Ovary (tissue), 9 donors: ENCODE results near the gene WWTR1. TPM values are rescaled to one million over a fixed set of nuclear protein-coding genes. Genes with fewer than 3 reads are reported as not detected.

Source experiments
- DNase-seq, 5 donors: peaks; one replicate each; pipeline ENCODE4 v3.0.0-alpha.2; 2019 to 2020
- H3K27ac ChIP-seq, 2 donors: fragments of 200-600 bp; one replicate each; pipeline versions ENCODE4 v1.5.1 to v1.8.0; 2019 to 2022
- H3K27me3 ChIP-seq: fragments of 200-600 bp; one replicate; pipeline ENCODE4 v1.8.0; 2022
- H3K36me3 ChIP-seq: fragments of 200-600 bp; sonication (generic); one replicate; pipeline ENCODE4 v1.5.1; 2019
- H3K4me1 ChIP-seq: one replicate; pipeline ENCODE4 v1.8.1; 2013; ENCODE audit warnings: mild to moderate bottlenecking, moderate library complexity; ENCODE audit not compliant: insufficient read depth
- H3K4me3 ChIP-seq: fragments of 200-600 bp; sonication (generic); one replicate; pipeline ENCODE4 v1.5.1; 2017
- H3K9me3 ChIP-seq, 2 donors: fragments of 200-600 bp in 1 of 2; sonication (generic) in 1 of 2; one replicate each; pipeline versions ENCODE4 v1.5.1 to v1.8.1; 2013 to 2019; ENCODE audit warnings: mild to moderate bottlenecking in 1 of 2, moderate library complexity in 1 of 2
- CTCF ChIP-seq, 3 donors: fragments of 450-650 bp in 2 of 3; fragments of 200-600 bp in 1 of 3; IDR thresholded peaks; one replicate each; pipeline versions ENCODE4 v1.5.1 to v1.8.0; 2016 to 2022; ENCODE audit warnings: antibody characterized with exemption in 3 of 3, mild to moderate bottlenecking in 1 of 3
- EP300 ChIP-seq: sonication (generic); formaldehyde crosslinking; IDR thresholded peaks from one replicate; pipeline ENCODE4 v1.6.1; 2017; ENCODE audit warnings: antibody characterized with exemption
- POLR2A ChIP-seq: fragments of 450-650 bp; IDR thresholded peaks from one replicate; pipeline ENCODE4 v1.6.1; 2017; ENCODE audit warnings: antibody characterized with exemption, mild to moderate bottlenecking, moderate library complexity
- WGBS, 3 donors: extraction: QIAGEN DNeasy Blood & Tissue Kit in 1 of 3; methylation state at CpG; one replicate each; pipeline versions ENCODE4 v1.1.5 to v1.1.7; 2013 to 2017; 5-methylcytosine and 5-hydroxymethylcytosine counted together
- intact Hi-C, 4 donors: fragments of 100-400 bp; cut with DNase I; formaldehyde crosslinking; loops; one replicate each; pipeline versions ENCODE4 v1.11.0 to v1.15.1; 2022 to 2023
- polyA plus RNA-seq, 2 donors: library from polyadenylated mRNA; stranded (reverse); fragments of 200-250 nt in 1 of 2; fragments of 350-450 nt in 1 of 2; fragmentation: Illumina TruSeq in 1 of 2; extraction: RNeasy Lipid Tissue Mini Kit (QIAGEN cat#74804) in 1 of 2; gene quantifications; one replicate each; pipeline ENCODE4 v1.2.3, GENCODE V29; 2013 to 2014
- total RNA-seq, 7 donors: library from RNA; depleted of rRNA in 2 of 7; stranded (reverse); fragments of >200 nt in 2 of 7; fragmentation: NEBNext Ultra II Directional in 3 of 7; extraction: Animal tissue kit (Norgen Biotek cat#: 25700) in 3 of 7; gene quantifications; one replicate each; pipeline versions ENCODE4 v1.1.0 to v1.2.4, GENCODE V29; 2016 to 2023
- donor health status: DM: no; HTN: no; CAD: no; lungs with moderate emphysema.
- donor health status: DM: no; HTN: no; CAD: no.
- donor health status: Bipolar disorder and iron deficiency.
- donor health status: DM: yes; HTN: yes; CAD: no.
- donor health status: DM: no; HTN: no; CAD: no.
- donor health status: DM: yes; HTN: yes; CAD: no.

WWTR1 gene
- total and polyA plus RNA-seq, 9 donors = 65.4 to 160 (median 96.4) TPM

- H3K9me3 ChIP-seq = no peaks in the 10 kb centered on the region
- no peak overlapping the region for H3K4me3 ChIP-seq
- H3K36me3 ChIP-seq = no peaks in the 10 kb centered on the region
- WGBS, 3 donors = 21 to 32% (median 25%) methylated on average over 6 of the region's 6 CpGs
- peaks cover 12% of the 10 kb centered on the region for H3K4me1 ChIP-seq
- intact Hi-C loops = no loop called here
- H3K27me3 ChIP-seq = no peaks in the 10 kb centered on the region
- DNase-seq = no peak
- no peak overlapping the region for H3K27ac ChIP-seq
- TF ChIP-seq CTCF (IDR thresholded peaks at IDR 0.05) (no peak), POLR2A (no peak), EP300 (no peak)
Observed at GRCh38 chr3:149610351-149611105, 47.3 kb downstream of the WWTR1 start.

DNA sequence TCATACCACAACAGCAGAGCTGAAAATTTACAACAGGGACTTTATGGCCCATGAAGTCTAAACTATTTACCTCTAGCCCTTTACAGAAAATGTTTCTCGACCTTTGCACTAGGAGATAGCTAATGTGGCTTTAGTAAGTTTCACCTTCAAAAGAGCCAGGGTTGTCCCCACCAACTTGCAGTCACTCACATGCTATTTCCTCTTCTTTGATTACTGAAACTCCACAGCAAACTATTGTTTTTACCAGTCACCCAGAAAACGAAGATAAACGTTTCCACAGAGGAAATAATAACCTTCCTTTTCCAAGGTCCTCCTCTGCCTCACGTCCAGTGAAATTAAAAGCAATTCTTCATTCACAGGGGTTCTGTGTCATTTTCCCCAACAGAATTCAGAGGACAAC is 48.2 kb downstream of the WWTR1 start:
- no peak overlapping the region for H3K27ac ChIP-seq
- no peak for TF ChIP-seq CTCF (IDR thresholded peaks at IDR 0.05)
- TF ChIP-seq EP300 = no peak
- TF ChIP-seq POLR2A = no peak
- H3K27me3 ChIP-seq = no peaks in the 10 kb centered on the region
- 8 to 20% (median 13%) methylated on average over 4 of the region's 4 CpGs for WGBS, 3 donors
- DNase-seq = no peak
- peaks cover 18% of the 10 kb centered on the region for H3K4me1 ChIP-seq
- intact Hi-C loops = loop anchor here in 1 of 4 donors (10.0 kb wide), 1 partner anchor 45 kb away; the partner anchor contains the start of gene WWTR1
- H3K4me3 ChIP-seq = no peak overlapping the region
- H3K36me3 ChIP-seq = no peaks in the 10 kb centered on the region
- no peaks in the 10 kb centered on the region for H3K9me3 ChIP-seq

DNA sequence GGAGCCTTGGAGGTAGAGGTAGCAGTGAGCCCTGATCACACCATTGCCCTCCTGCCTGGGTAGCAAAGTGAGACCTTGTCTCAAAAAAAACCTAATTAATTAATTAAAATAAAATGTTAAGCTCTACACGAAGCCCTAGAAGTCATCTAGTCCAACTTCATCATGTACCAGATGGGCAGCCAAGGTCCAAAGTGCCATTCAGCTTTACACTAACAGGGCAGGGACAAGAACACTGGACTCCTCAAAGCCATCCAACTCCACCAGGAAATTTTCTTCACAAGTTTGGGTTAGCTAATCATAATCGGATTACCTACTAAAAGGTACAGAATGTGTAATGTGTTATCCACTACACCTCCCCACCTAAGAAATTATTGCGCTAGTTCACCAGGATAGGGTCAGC is 48.8 kb downstream of the WWTR1 start:
- Histone ChIP-seq H3K4me3 (no peak overlapping the region), H3K27ac (no peak overlapping the region), H3K36me3 (no peaks in the 10 kb centered on the region), H3K4me1 (peaks cover 24% of the 10 kb centered on the region), H3K27me3 (no peaks in the 10 kb centered on the region), H3K9me3 (no peaks in the 10 kb centered on the region)
- no peak for TF ChIP-seq POLR2A
- TF ChIP-seq CTCF (IDR thresholded peaks at IDR 0.05) = no peak
- TF ChIP-seq EP300 = no peak
- intact Hi-C loops = loop anchor here in 1 of 4 donors (10.0 kb wide), 1 partner anchor 46 kb away; the partner anchor contains the start of gene WWTR1
- no peak for DNase-seq
- 80 to 88% (median 82%) methylated on average over 3 of the region's 3 CpGs for WGBS, 3 donors

DNA sequence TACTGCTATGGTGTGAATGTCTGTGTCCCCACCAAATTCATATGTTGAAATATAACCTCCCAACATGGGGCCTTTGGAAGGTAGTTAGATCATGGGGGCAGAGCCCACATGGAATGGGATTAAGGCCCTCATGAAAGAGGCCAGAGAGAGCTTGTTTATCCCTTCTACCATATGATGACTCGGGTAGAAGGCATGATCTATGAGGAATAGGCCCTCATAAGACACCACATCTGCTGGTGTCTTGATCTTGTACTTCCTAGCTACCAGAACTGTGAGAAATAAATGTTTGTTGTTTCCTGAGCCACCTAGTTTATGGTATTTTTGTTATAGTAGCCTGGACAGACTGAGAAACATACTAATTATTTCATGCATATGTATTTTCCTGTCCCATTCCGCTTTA is 51.9 kb downstream of the WWTR1 start:
- intact Hi-C loops = loop anchor here in 1 of 4 donors (10.0 kb wide), 1 partner anchor 49 kb away; the partner anchor contains the start of gene WWTR1
- 86 to 91% (median 87%) methylated on average over 2 of the region's 2 CpGs for WGBS, 3 donors
- peaks cover 23% of the 10 kb centered on the region for H3K4me1 ChIP-seq
- H3K4me3 ChIP-seq = no peak overlapping the region
- no peaks in the 10 kb centered on the region for H3K27me3 ChIP-seq
- H3K27ac ChIP-seq = no peak overlapping the region
- TF ChIP-seq EP300 = no peak
- no peak for TF ChIP-seq POLR2A
- no peak for TF ChIP-seq CTCF (IDR thresholded peaks at IDR 0.05)
- DNase-seq = no peak
- H3K9me3 ChIP-seq = no peaks in the 10 kb centered on the region
- H3K36me3 ChIP-seq = no peaks in the 10 kb centered on the region
